ENCODE data around the gene PTPN20. TPM values are rescaled to one million over a fixed set of nuclear protein-coding genes. Genes with fewer than 3 reads are reported as not detected.
A peak's percentile ranks its signal among the peaks of the same experiment; 100 is the strongest.

The PTPN20 gene
- polyA plus RNA-seq, 4 donors: 1.9 to 4.2 (median 3.8) TPM

DNA sequence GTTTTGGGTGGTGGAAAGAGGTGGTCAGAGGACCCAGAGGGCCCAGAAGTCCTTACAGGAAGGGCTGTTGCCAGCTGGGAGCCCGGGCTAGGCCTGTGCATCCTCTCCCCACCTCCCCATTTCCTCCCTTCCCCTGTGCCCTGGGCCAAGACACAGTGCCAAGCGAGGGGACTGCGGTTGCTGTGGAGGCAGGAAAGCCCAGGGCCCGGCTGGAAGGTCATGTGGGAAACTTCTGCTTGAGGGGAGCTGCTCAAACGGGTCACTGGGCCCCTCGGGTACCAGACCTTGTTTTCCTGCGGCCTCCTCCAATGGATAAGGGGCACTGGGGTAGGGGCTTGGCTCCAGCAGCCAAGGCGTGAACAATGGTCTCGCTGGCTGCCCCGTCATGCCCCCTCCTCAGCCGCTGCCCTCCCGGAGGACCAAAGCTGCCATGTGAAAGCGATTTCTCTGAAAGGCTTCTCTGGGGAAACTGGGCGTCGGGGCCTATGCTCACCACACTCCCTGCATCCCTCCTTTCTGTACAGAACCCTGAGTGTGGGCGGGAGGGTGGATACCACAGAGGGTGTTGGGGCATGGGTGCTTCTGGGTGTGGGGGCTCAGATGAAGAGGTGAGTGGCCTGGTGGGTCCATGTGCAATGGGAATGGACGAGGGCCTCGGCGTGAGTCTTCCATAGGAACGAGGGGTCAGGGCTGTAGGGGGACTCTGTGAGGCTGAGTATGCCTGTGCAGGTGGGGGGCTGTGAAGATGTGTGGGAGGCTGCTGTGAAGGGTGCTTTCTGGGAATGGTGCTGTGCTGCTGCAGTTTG lies 135.3 kb downstream of the PTPN20 start:
- no peak for DNase-seq (ENCODE audit: low read depth in 4 of 4, low spot score in 3 of 4)

GRCh38 chr10:47047127-47047504 lies 135.9 kb downstream of the PTPN20 start:
- DNase-seq (ENCODE audit: low read depth in 4 of 4, low spot score in 3 of 4): no peak

DNA sequence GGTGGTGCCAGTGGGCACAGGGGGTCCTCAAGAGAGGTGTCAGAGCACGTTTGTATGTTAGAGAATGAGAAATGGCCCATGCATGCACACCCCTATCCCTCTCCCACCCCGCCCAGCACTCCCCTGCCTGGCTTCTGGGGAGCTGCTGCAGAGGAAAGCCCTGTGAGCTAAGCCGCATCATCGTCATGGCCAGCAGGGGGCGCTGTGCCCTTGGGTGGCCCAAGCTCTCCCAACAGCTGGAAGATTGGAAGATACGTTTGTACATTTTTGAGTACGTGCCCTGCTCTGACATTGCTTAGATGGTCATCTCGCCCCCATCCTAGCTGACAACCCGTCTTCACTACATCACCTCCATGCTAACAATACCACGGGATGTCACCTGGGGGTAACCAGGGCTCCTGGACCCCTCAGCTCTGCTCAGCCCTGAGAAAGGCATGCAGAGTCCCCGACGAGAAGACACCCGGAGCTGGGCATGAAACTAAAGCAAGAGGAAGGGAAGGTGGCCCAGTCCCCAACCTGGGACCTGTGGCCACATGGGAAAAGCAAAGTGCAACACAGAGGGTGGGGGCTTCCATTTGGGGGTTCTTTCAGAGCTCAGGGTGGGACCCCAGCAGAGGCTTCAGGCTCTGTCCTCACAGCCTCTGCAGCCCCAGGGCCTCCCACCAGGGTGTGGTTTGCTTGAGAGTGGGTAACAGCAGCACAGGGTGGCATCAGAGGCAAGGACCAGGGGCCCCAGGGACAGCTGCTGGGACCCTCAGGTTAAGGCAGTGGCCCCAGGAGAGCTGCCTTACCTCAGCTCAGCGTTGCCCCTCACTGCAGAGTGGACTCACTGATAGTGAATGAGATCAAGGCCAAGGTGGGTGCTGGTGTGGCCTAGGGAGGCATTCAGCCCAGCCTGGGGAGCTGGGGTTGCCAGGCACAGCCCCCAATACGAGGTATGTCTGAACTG lies 136.6 kb downstream of the PTPN20 start:
- peak; percentile 43 to 69 (median 52) for DNase-seq (ENCODE audit: low read depth in 4 of 4, low spot score in 3 of 4)

GRCh38 chr10:47048526-47048905 lies 137.3 kb downstream of the PTPN20 start:
- no peak for DNase-seq (ENCODE audit: low read depth in 4 of 4, low spot score in 3 of 4)

DNA sequence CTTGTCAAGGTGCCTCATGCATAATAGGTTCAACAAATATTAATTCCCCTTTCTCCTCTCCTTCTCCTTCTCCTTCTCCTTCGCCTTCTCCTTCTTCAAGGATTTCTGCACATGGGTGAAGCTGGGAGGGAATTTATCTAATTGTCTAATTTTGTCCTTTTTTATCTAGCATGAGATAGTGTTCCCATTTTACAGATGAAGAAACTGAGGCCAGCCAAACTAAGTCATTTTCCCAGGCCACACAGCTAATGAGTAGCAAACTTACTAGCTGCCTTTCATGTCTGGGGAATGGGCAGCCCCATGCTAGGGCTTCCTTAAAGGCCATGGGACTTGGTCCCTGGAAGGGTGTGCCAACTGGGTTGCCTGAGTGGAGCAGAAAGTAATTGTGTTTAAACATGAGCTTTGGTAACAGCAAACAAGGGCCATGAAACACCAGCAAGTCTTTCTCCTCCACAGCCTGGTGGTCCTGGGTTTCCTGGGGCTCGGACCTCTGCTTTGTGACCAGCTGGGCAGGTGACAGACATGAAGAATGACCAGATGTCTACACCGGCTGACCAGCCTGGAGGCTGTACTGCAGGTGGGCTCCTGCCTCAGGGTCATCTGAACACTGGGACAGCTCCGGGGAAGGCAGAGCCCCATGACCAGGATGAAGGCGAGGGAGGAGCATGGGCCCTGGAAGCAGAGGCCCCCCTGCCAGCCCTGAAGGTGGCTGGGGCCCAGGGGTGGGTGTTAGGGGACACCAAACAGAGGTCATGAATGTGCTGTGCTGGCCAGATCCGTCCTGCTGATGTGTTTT lies 138.0 kb downstream of the PTPN20 start:
- DNase-seq (ENCODE audit: low read depth in 4 of 4, low spot score in 3 of 4): no peak

DNA sequence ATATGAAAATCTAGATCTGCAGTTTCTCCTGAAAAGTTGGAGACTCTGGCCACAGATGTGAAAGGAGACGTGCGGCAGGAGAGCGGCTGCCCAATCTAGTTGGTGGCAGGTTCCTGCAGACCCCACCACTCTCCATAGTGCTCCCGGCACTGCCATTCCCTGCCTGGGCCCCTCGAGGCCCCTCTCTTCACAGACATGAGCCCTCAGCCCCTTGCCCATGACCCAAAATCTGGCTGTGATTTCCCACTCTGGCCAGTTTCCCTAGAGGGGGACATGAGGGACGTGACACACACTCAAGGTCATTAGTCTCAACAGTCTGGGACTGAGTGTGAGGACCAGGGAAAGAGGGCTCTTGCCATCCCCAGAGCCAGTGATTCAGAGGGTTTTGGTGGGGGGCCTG lies 138.7 kb downstream of the PTPN20 start:
- no peak for DNase-seq (ENCODE audit: low read depth in 4 of 4, low spot score in 3 of 4)

- DNase-seq (ENCODE audit: low read depth in 4 of 4, low spot score in 3 of 4): no peak
Measured at GRCh38 chr10:47050618-47051455, 139.6 kb downstream of the PTPN20 start.

GRCh38 chr10:47051741-47052238 lies 140.6 kb downstream of the PTPN20 start:
- DNase-seq (ENCODE audit: low read depth in 4 of 4, low spot score in 3 of 4): no peak
